ENCODE measurements around the gene BTBD8.
"Not testable (repeated sequence)": the region's sequence is repeated elsewhere in the genome, so short reads cannot be mapped to it uniquely, and the experiment has no call there.

The BTBD8 gene

DNA sequence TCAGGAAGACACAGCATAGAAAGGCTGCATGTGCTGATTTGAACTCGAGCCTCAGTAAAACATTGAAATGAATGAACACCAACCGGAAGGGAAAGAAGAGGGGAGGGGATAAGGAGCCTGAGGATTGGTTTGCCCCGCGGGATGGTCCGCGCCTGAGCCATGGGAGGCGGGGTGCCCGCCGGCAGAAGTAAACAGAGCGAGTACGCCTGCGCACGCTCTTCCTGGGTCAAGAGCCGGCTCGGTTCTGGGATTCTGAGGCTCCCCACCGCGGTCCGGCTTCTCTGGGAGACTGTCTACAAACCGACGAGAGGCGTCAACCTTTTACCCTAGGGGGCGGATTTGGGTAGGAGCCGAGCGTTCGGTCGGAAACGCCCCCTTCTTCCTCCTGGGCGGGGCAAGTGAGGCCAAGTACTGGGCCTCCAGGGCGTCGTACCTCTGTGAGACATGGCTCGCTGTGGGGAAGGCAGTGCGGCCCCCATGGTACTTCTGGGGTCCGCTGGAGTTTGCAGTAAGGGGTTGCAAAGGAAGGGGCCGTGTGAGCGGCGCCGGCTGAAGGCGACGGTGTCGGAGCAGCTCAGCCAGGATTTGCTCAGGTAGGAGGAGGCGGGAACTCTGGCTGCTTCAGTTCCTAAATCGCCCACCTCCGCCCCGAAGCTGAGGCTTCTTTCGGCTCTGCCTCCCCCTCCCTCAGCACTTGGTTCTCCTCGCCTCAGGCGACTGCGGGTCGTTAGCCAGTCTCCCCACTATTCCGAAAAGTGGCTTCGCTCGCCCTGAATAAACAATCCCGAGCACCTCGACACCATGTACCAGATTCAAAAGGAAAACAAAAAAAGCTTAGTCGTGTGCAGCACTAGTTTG lies at the start of gene BTBD8:
Gene BTBD8, plus strand, starts transcription at position 218 of the 858 bp plus-strand sequence. Its CDS starts 227 bp downstream, at position 445.
- peak; percentile 61 to 80 for DNase-seq

DNA sequence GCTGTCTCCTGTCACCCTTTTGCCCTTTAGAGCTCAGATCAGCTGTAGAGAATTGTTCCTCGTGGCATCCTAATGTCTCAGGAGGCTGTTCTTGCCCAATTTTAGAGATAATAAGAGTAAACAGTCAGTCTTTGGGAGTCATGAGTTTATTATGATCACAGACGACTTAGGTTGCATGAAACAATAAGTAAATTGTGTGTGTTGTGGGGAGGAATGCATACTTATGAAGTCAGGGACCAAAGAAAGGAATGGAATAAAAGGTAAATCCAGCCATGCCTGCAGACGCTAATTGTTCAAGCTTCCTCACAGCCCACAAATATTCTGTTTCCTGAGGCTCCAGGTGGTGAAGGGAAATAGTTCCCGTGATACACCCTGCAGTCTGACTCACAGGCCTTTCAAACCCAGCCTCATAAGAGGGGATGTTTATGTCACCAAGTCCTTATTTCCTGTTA lies 49.5 kb upstream of the BTBD8 start:
- peak in 1 of 2 experiments; percentile 22 for DNase-seq

DNA sequence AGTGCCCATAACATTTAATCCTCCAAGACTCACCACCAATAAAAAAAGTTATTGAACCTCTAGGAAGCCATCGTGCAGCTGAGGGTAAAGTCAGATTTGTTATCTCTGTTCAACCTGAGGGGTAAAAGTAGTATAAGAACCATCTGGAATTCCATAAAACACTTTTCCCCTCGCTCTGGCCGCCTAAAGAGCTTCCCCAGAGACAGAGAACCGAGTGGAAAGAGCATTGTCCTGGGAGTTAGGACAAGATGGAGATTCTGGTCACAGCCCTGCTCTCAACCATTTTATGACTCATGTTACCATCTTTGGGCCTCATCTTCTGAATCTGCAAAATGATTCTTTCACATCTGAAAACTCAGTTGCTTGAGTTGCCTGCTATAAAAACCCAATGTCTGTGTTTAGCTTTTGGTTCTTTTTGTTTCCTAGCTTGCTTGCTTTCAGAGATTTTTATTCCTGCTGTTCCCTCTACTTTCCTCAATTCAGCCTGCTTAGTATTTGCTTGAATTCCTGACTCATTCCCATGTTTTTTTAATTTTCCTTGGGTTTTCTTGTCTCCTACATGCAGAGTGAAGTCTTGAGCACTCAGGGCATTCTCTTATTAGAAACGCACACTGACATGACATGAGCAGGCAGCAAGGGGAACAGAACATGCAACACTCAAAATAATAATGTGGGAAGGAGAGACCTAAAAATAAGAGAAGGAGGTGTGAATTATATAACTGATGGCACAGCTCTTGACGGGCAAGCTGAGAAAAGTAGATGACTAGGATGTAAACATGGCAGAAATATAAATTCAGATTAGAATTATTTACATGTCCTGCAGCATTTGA lies 48.6 kb upstream of the BTBD8 start:
- DNase-seq: no peak

DNA sequence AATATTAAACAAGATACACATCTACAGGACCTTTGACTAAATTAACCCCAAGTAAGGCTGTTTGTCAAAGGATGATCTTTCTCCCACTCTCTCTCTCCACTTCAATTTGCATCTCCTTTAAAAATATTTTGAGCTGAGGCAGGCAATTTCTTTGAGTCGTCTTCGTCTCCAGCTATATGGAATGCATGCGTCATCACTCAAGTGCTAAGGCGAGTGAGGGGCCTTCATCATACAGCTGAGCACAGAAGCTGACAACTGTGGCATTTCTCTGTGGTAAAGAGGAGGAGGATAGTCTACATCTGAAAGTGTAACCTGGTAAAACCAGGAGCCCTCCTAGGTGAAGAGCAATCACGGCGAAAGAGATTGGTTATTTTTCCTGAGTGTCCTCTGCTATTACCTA lies 42.7 kb upstream of the BTBD8 start:
- no peak for DNase-seq

DNA sequence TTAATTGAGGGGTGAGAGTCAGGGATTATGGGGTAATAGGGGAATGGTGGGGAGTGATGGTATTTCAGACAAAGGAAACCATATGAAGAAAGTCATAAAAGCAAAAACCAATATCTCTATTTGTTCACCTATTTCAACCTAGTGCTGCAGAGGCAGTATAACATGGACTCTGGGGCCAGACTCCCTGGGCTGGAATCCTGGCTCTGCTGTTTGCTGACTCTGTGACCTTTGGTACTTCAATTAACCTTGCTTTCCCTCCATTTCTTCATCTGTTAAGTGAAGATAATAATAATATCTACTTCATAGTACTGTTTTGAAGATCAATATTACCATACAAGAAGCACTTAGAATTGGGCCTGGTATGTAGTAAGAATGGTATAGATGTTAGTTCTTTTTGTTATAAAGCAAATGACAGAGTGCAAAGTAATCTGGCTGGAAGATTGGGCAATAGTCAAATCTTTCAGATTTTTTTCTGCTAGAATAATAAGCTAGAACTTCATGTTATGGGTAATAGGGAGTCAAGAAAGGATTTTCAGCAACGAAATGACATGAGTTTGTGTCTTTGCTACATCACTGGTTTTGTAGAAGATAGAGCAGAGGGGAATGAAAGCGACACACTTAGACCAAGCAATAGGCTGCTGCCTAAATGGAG lies 41.3 kb upstream of the BTBD8 start:
- DNase-seq: no peak

DNA sequence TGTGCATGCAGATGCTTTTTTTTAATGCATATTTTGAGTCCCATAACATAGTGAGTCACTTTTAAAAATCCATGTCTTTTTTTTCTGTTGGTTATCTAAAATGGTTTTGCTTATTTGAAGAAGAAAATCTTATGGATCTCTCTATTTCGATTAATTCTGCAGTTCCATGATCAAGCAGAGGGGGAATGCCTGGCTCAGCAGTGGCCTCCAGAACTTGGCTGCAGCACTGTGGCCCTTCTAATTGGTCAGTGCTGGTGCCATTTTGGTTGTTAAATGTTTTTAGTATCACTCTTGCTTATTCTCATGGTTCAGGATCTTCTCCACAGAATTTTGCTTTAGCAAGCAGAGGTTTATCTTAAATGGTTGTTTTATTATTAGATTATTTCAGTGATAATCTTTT lies 39.2 kb upstream of the BTBD8 start:
- DNase-seq: no peak

DNA sequence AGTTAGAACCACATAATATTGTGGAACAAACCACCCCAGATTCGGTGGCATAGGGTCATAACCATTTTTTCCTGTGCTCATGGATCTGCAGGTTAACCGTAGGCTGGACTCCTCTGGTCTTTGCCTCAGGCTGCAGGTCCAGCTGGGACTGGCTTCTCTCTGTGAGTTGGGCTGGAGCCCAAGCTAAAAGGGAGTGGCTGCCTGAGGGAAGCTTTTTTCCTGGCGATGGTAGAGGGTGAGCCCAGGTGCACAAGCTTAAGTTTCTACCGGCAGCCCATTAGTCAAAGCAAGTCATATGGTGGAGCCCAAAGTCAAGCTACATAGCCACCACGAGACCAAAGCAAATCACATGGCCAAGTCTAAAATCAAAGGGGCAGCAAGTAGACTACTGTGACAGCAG lies 36.5 kb upstream of the BTBD8 start:
- no peak for DNase-seq

DNA sequence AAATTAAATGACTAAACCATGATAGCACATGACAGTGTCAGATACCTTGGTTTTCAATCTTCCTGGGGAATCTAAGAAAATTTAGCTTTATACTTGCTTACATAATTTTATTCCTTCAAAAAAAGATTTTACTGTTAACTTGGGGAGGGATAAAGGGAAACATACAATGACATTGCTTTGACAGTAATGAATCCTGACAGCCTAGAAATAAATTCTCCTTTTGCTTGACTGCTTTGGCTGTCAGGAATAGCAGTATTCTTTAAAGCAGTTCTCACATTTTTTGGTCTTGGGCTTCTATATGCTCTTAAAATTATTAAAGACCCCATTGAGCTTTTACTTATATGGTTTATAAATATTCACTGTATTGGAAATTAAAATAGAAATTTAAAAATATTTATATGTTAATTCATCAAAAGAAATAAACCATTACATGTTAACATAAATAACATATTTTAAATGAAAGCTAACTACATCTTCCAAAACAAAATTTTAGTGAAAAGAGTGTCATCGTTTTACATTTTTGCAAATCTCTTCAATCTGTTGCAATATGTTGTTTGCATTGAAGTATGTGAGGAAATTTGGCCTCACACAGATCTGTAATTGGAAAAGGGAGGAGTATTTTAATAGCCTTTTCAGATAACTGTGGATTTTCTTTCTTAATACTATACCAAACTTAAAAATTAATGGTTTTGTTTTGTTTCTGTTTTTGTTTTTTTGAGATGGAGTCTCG lies 34.2 kb upstream of the BTBD8 start:
- DNase-seq: no peak

DNA sequence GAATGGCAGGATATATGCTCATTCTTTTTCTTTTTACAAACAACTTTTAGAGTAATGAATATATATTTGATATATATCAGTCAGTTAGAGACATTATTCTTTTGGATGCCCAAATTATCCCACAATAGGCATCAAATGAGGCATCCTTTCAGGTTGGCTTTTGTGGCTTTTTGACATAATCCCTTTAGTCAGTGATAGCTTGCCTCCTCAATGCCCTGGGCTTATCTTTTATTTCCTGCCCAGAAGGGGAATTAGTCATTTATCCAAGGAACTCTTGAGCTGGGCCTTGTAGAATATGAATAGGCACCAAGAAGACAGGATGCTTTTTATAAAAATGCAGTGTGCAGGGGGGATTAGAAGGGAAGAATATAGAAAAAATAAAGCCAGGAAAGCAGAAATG lies 28.2 kb upstream of the BTBD8 start:
- DNase-seq: no peak

DNA sequence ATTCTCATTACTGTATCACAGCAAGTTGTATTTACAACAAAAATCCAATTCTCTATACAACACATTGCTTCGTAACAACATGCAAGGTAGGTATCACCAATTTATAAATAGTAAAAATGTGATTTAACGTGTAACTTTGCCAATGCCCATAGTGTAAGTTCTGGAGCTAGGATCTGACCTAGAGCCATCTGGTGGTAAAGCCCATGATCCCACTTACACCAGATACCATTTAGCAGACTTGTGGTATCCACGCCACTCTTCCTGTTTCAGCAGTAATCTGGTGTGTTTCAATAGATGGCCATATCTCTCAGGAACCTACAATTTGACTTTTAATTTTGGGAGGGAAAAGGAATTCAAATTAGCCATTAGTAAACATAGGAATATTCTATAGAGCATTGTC lies 15.1 kb upstream of the BTBD8 start:
- DNase-seq: no peak

DNA sequence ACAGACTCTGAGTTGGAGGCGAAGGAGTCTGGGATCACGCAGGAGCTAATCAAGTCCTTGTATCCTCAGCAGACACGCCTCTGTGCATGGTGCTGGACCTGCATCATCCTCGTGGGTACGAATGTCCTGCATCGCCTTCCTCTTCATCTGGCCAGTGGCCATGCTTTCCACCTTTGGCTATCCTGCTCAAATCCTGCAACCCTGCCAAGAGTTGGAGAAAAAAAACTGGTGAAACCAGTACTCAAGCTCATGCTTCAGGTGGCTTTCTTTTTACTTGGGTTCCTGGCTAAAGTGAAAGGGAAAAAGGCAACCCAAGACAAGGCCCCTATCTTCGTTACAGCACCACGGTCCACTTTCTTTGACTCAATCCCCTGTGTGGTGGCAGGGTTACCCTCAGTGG lies 13.8 kb upstream of the BTBD8 start:
- DNase-seq: no peak

DNA sequence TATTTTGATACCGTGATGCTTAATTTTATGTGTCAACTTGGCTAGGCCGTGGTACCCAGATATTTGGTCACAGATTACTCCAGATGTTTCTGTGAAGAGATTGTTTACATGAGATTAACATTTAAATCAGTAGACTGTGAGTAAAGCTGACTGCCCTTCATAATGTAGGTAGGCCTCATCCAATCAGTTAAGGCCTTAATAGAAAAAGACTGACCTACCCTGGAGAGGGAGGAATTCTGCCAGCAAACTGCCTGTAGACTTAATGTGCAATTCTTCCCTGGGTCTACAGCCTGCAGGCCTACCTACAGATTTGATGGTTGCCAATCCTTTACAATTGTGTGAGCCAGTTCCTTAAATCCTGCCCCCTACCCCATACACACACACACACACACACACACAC lies 9.3 kb upstream of the BTBD8 start:
- no peak for DNase-seq

DNA sequence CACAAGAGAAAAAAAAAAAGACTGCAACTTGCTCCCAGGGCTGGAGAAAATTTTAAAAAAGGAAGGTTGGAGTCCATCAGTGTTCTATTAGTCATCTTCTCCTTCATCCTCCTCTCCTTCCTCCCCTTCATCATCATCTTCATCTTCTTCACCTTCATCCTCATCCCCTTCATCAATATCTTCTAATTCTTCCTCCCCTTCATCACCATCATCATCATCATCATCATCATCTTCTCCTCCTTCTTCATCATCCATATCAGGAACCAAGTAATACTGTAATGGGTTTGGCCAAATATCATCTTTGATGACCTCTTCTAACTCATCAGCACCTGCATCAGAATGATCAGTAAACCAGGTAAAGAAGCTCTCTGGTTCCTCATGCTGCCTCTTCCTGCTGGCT lies 5.7 kb upstream of the BTBD8 start:
- not testable (repeated sequence) for DNase-seq

DNA sequence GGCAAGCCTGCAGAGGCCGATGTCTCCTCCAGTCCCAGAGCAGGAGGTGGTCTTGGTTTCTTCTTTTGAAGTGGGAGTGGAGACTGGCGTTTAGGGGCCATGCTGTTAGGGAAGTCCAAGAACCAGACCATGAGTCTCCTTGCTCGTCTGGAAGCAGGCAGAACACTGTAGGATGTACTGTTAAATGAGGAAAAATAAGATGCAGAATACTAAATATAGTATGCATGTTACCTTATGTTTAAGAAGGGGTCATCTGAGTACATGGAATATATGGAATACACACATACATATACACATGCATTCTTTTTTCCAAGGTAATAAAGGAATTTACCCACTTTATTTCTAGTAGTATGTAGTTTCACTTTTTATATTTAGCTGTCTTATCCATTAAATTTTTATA lies 4.8 kb upstream of the BTBD8 start, which contains the start of gene SETSIP:
Gene SETSIP, minus strand, starts transcription at position 101 of the 400 bp plus-strand sequence. Its CDS starts 0 bp downstream, at position 101.
- no peak for DNase-seq

DNA sequence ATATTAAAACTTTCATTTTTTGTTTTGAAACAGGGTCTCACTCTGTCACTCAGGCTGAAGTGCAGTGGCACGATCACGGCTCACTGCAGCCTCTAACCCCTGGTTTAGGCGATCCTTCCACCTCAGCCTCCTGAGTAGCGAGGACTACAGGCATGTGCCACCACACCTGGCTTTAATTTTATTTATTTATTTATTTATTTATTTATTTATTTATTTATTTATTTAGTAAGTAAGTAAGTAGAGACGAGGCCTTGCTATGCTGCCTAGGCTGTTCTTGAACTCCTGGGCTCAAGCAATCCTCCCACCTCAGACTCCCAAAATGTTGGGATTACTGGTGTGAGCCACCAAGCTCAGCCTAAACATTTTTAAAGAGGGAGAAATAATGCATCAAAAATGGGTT lies 3.8 kb upstream of the BTBD8 start:
- DNase-seq: no peak

DNA sequence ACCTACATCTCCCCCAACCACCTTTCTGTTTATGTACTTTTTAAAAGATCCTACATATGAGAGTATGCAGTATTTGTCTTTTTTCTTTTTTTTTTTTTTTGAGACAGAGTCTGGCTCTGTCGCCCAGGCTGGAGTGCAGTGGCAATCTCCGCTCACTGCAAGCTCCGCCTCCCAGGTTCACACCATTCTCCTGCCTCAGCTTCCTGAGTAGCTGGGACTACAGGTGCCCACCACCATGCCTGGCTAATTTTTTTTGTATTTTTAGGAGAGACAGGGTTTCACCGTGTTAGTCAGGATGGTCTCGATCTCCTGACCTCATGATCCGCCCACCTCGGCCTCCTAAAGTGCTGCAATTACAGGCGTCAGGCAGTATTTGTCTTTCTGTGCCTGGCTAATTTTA lies 2.1 kb upstream of the BTBD8 start:
- not testable (repeated sequence) for DNase-seq

DNA sequence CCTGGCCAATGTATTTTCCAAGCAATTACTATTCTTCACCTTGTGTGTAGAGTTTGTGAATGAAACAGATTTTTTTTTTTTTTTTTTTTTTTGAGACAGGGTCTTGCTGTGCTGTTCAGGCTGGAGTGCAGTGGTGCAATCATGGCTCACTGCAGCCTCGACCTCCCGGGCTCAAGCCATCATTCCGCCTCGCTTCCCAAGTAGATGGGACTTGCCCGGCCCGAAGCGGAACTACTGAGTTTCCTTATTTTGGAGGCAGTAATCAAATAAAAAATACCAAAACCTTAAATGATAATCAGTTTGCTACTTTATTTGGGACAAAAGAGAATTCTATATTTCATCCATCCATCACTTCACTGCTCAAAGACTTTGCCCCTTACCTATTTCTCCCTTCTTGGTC lies 704 bp upstream of the BTBD8 start:
- no peak for DNase-seq

DNA sequence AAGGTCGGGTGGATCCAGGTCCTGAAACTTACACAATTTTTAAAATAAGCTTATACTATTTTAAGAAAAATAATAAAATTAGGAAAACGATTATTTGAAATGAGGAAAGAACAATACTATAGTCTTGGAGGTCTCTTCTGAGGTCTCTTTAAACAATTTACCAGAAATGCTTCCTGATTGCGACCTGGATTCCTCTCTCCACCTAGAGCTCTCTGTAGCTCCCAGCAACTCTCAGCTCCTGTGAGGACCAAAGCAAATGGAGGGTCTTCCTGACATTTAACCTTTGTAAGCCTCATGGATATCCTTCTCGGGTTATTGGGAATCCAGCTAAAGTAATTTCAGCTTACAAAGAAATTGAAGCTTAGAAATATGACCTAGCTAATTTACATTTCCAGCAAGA lies 886 bp downstream of the BTBD8 start:
- DNase-seq: no peak

DNA sequence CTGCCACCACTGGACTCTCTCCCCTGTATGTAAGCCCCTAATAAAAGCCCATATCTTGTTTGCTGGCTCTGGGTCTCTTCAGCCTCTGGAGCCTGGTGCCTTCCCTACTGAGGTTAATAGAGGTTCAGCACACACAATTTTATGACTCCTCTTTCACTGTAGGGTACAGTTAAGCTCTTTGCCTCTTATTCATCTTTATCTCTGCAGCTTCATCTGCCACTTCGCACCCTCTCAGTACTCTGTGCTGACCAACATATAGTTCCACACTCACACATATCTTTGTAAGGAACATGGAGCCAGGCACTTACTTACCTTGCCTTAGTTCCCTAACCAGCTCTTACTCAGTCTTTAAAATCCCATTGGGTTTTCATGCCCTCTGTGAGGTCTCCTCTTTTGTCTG lies 4.5 kb downstream of the BTBD8 start:
- DNase-seq: no peak

DNA sequence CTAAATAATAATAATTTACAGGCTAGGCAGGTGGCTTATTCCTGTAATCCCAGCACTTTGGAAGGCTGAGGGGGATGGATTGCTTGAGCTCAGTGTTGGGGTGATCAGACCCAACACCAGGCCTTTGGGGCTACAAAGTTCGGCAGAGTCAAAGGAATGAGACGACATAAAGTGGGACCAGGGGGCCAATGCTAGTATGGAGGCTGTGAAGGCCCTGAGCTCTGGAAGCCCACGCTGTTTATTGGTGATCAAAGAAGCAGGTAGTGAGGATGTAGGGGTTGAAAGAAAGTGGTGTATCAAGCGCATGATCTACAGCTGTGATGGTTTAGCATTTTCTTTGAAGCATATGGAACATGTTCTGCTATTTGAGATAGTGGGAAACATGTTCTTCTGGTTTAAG lies 5.6 kb downstream of the BTBD8 start:
- DNase-seq: no peak

DNA sequence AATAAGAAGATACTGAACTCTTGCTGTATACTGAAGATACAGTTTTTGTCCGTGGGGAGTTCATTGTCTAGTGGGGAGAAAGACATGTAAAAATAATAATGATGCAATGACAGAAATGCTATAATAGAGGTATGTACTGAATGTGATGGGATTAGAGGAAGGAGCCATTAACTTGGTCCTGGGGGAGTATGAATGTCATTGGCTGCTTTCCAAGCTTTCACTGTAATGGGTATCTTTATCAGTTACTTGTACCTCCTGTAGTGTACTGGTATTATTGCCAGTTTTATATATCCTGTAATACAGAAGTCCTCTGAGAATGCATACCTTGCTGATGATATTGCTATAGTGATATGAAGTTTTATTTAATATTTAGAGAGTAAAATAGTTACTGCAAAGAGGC lies 7.4 kb downstream of the BTBD8 start:
- DNase-seq: no peak

DNA sequence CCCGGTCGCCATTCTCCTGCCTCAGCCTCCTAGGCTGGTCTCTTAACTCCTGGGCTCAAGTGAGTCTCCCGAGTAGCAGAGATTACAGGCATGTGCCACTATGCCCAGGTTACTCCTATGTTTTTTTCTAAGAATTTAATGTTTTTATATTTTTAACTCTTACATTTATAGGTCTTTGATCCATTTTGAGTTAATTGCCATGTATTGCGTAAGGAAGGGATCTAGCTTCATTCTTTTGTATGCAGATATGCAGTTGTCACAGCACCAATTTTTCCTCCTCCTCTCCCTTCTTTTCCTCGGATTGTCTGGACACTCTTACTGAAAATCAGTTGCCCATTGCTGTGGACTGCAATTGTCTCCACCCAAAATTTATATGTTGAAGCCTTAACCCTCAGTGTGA lies 11.5 kb downstream of the BTBD8 start:
- no peak for DNase-seq

DNA sequence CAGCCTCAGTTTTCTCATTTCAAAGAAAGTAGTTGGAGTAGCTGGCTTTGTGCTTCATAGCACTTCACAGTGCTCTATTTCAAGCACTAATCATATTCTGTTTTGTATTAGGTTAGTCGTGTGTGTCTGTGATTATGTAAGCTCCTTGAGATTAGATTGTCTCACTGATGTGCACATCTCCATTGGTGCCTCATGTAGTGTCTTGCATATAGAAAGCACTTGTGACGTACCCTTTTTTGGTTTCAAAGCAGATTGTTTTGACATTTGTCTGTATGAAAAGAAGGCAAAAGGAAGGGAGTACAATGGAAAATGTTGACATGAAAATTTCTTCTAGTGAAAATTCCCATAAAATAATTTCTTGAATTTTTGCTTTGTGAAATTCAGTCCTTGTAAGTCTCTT lies 13.9 kb downstream of the BTBD8 start:
- no peak for DNase-seq
